GM18858 (cell line): Measurements from ENCODE around the gene IGFBPL1.
A peak's percentile ranks its signal among the peaks of the same experiment; 100 is the strongest.
"Not testable (repeated sequence)": the region's sequence is repeated elsewhere in the genome, so short reads cannot be mapped to it uniquely, and the experiment has no call there.

Experiments used
- ATAC-seq: cut with Tn5 transposase; IDR thresholded peaks from one replicate; pipeline ENCODE4 v1.9.1; 2021; ENCODE audit not compliant: unreplicated experiment

The IGFBPL1 gene

GRCh38 chr9:38380230-38380871 lies 43.9 kb downstream of the IGFBPL1 start:
- ATAC-seq: no peak

- ATAC-seq: not testable (repeated sequence)
These were observed 46.7 kb downstream of the IGFBPL1 start for GRCh38 chr9:38377336-38378083.

GRCh38 chr9:38376021-38376670 lies 48.1 kb downstream of the IGFBPL1 start:
- no peak for ATAC-seq

GRCh38 chr9:38375572-38375963 lies 48.7 kb downstream of the IGFBPL1 start:
- no peak for ATAC-seq

GRCh38 chr9:38374847-38375571 lies 49.2 kb downstream of the IGFBPL1 start:
- no peak for ATAC-seq

GRCh38 chr9:38373679-38374078 lies 50.6 kb downstream of the IGFBPL1 start:
- ATAC-seq: no peak

- ATAC-seq: no peak
These were observed 51.3 kb downstream of the IGFBPL1 start for GRCh38 chr9:38372762-38373619.

- peak; percentile 63 for ATAC-seq
These were observed 52.8 kb downstream of the IGFBPL1 start for GRCh38 chr9:38371495-38371894.

- no peak for ATAC-seq
These were observed 54.1 kb downstream of the IGFBPL1 start for GRCh38 chr9:38370176-38370575.

GRCh38 chr9:38368731-38369130 lies 55.5 kb downstream of the IGFBPL1 start:
- ATAC-seq: no peak

- ATAC-seq: no peak
These were observed 56.4 kb downstream of the IGFBPL1 start for GRCh38 chr9:38367898-38368297.

- ATAC-seq: no peak
These were observed 60.7 kb downstream of the IGFBPL1 start for GRCh38 chr9:38363589-38363925.

GRCh38 chr9:38362852-38363588 lies 61.2 kb downstream of the IGFBPL1 start:
- ATAC-seq: no peak

- no peak for ATAC-seq
These were observed 62.8 kb downstream of the IGFBPL1 start for GRCh38 chr9:38361473-38361850.

- ATAC-seq: no peak
These were observed 63.3 kb downstream of the IGFBPL1 start for GRCh38 chr9:38360839-38361472.

GRCh38 chr9:38359689-38360385 lies 64.4 kb downstream of the IGFBPL1 start:
- no peak for ATAC-seq

- no peak for ATAC-seq
These were observed 65.0 kb downstream of the IGFBPL1 start for GRCh38 chr9:38359297-38359653.

- ATAC-seq: no peak
These were observed 65.6 kb downstream of the IGFBPL1 start for GRCh38 chr9:38358390-38359296.
